GM19463 (cell line): ENCODE data around the gene COL13A1.

Source experiments
- ATAC-seq: cut with Tn5 transposase; IDR thresholded peaks from one replicate; pipeline ENCODE4 v1.9.1; 2021; ENCODE audit warnings: mild to moderate bottlenecking, moderate library complexity; ENCODE audit not compliant: unreplicated experiment

The COL13A1 gene

GRCh38 chr10:69960988-69961880 is 159.5 kb downstream of the COL13A1 start:
- no peak for ATAC-seq

- no peak for ATAC-seq
Observed at GRCh38 chr10:69961881-69962745, 160.4 kb downstream of the COL13A1 start.

GRCh38 chr10:69962746-69963135 is 161.0 kb downstream of the COL13A1 start:
- no peak for ATAC-seq

- no peak for ATAC-seq
Observed at GRCh38 chr10:69963178-69963834, 161.6 kb downstream of the COL13A1 start.

- no peak for ATAC-seq
Observed at GRCh38 chr10:69963835-69964710, 162.4 kb downstream of the COL13A1 start.

- ATAC-seq, result no peak
Observed at GRCh38 chr10:69965086-69965485, 163.4 kb downstream of the COL13A1 start.

GRCh38 chr10:69965919-69966662 is 164.4 kb downstream of the COL13A1 start:
- no peak for ATAC-seq

- no peak for ATAC-seq
Observed at GRCh38 chr10:69968830-69969229, 167.1 kb downstream of the COL13A1 start.

GRCh38 chr10:69969977-69970376 is 168.3 kb downstream of the COL13A1 start:
- ATAC-seq, result no peak

GRCh38 chr10:69972981-69973397 is 171.3 kb downstream of the COL13A1 start:
- ATAC-seq, result no peak

- no peak for ATAC-seq
Observed at GRCh38 chr10:69973678-69974077, 172.0 kb downstream of the COL13A1 start.

- no peak for ATAC-seq
Observed at GRCh38 chr10:69974551-69975155, 172.9 kb downstream of the COL13A1 start.

GRCh38 chr10:69976795-69977546 is 175.3 kb downstream of the COL13A1 start:
- ATAC-seq, result no peak

- no peak for ATAC-seq
Observed at GRCh38 chr10:69979174-69979573, 177.5 kb downstream of the COL13A1 start.

- ATAC-seq, result no peak
Observed at GRCh38 chr10:69980672-69981071, 179.0 kb downstream of the COL13A1 start.

GRCh38 chr10:69988094-69988493 is 186.4 kb downstream of the COL13A1 start:
- ATAC-seq, result no peak

GRCh38 chr10:69991151-69991550 is 189.4 kb downstream of the COL13A1 start:
- no peak for ATAC-seq

GRCh38 chr10:69994262-69994661 is 192.6 kb downstream of the COL13A1 start:
- no peak for ATAC-seq
